ENCODE data around the gene SCLT1. TPM values are rescaled to one million over a fixed set of nuclear protein-coding genes. Genes with fewer than 3 reads are reported as not detected.

SCLT1 gene
- total and polyA plus RNA-seq, 2 donors (not counting 1 experiment from before 2014, with no cell fraction given): 3.5 to 27.2 TPM

- Histone ChIP-seq H3K9me3 (ENCODE audit: control extremely low read depth in 1 of 3, control insufficient read depth in 2 of 3, insufficient read depth in 1 of 3, low read length in 2 of 3) (peaks cover 0 to 5% (median 0%) of the 10 kb centered on the region in 3 donors), H2AFZ (ENCODE audit: insufficient read depth, low read depth, low read length, poor library complexity, severe bottlenecking) (no peak overlapping the region), H3K27ac (ENCODE audit: low read length in 2 of 2) (no peak overlapping the region), H3K4me1 (ENCODE audit: control insufficient read depth in 2 of 2, insufficient read depth in 2 of 2, low read length in 2 of 2) (no peaks in the 10 kb centered on the region), H3K27me3 (replicated peaks in 1 of 4; ENCODE audit: control extremely low read depth in 1 of 4, control insufficient read depth in 3 of 4, insufficient read depth in 4 of 4, low read length in 3 of 4) (no peaks in the 10 kb centered on the region), H3K36me3 (replicated peaks in 1 of 2; ENCODE audit: control extremely low read depth in 1 of 2, control insufficient read depth in 1 of 2, extremely low read depth in 1 of 2, insufficient read depth in 2 of 2, low read length in 1 of 2) (peaks cover 3 to 11% of the 10 kb centered on the region in 2 experiments), H4K20me1 (ENCODE audit: control insufficient read depth, insufficient read depth, low read length, poor library complexity, severe bottlenecking) (no peaks in the 10 kb centered on the region), H3K9ac (ENCODE audit: low read length) (no peak overlapping the region), H3K79me2 (ENCODE audit: control insufficient read depth, insufficient read depth, low read length) (no peaks in the 10 kb centered on the region), H3K4me3 (ENCODE audit: control extremely low read depth in 1 of 5, extremely low read depth in 1 of 5, insufficient read depth in 1 of 5, low read depth in 2 of 5, low read length in 4 of 5) (no peak overlapping the region), H3K4me2 (replicated peaks; ENCODE audit: low read depth, low read length, poor library complexity, severe bottlenecking) (no peak overlapping the region)
- no peak overlapping the region for H3K27ac Mint-ChIP-seq
- POLR2A ChIA-PET: no interaction called here
- intact Hi-C loops (cut with micrococcal nuclease): no loop called here
- no peak overlapping the region for H3K4me3 Mint-ChIP-seq
- DNase-seq (no peak), ATAC-seq (ENCODE audit: low read depth) (no peak)
- CTCF ChIA-PET: no interaction called here
- WGBS (ENCODE audit: insufficient coverage): no CpG with 5 or more reads among the region's 2 CpGs
- no peak for TF ChIP-seq CTCF (IDR thresholded peaks at IDR 0.05)
- no peaks in the 10 kb centered on the region for H3K9me3 Mint-ChIP-seq (ENCODE audit: insufficient read depth)
- H3K4me1 Mint-ChIP-seq: no peaks in the 10 kb centered on the region
- H3K27me3 Mint-ChIP-seq: no peaks in the 10 kb centered on the region
These were observed 152.4 kb downstream of the SCLT1 start for GRCh38 chr4:128940971-128941370.

GRCh38 chr4:128930051-128930450 is 163.3 kb downstream of the SCLT1 start:
- intact Hi-C loops (cut with micrococcal nuclease): no loop called here
- Mint-ChIP-seq H3K27ac (no peak overlapping the region), H3K9me3 (ENCODE audit: insufficient read depth) (no peaks in the 10 kb centered on the region), H3K27me3 (no peaks in the 10 kb centered on the region), H3K4me1 (peaks cover 4% of the 10 kb centered on the region), H3K4me3 (no peak overlapping the region)
- Histone ChIP-seq H3K36me3 (replicated peaks in 1 of 2; ENCODE audit: control extremely low read depth in 1 of 2, control insufficient read depth in 1 of 2, extremely low read depth in 1 of 2, insufficient read depth in 2 of 2, low read length in 1 of 2) (peaks cover 0 to 6% of the 10 kb centered on the region in 2 experiments), H3K9ac (ENCODE audit: low read length) (no peak overlapping the region), H3K9me3 (ENCODE audit: control extremely low read depth in 1 of 3, control insufficient read depth in 2 of 3, insufficient read depth in 1 of 3, low read length in 2 of 3) (no peaks in the 10 kb centered on the region), H3K4me2 (replicated peaks; ENCODE audit: low read depth, low read length, poor library complexity, severe bottlenecking) (no peak overlapping the region), H3K4me1 (ENCODE audit: control insufficient read depth in 2 of 2, insufficient read depth in 2 of 2, low read length in 2 of 2) (no peaks in the 10 kb centered on the region), H4K20me1 (ENCODE audit: control insufficient read depth, insufficient read depth, low read length, poor library complexity, severe bottlenecking) (no peaks in the 10 kb centered on the region), H3K27ac (ENCODE audit: low read length in 2 of 2) (no peak overlapping the region), H2AFZ (ENCODE audit: insufficient read depth, low read depth, low read length, poor library complexity, severe bottlenecking) (no peak overlapping the region), H3K79me2 (ENCODE audit: control insufficient read depth, insufficient read depth, low read length) (no peaks in the 10 kb centered on the region), H3K4me3 (ENCODE audit: control extremely low read depth in 1 of 5, extremely low read depth in 1 of 5, insufficient read depth in 1 of 5, low read depth in 2 of 5, low read length in 4 of 5) (no peak overlapping the region), H3K27me3 (replicated peaks in 1 of 4; ENCODE audit: control extremely low read depth in 1 of 4, control insufficient read depth in 3 of 4, insufficient read depth in 4 of 4, low read length in 3 of 4) (no peaks in the 10 kb centered on the region)
- POLR2A ChIA-PET: no interaction called here
- TF ChIP-seq CTCF (IDR thresholded peaks at IDR 0.05) (no peak), EZH2 (IDR thresholded peaks at IDR 0.05; ENCODE audit: borderline replicate concordance, insufficient read depth, low read depth, low read length, poor library complexity, severe bottlenecking) (no peak)
- ATAC-seq (ENCODE audit: low read depth): no peak
- no peak for DNase-seq
- CTCF ChIA-PET: no interaction called here
- 100% methylated on average over 1 of the region's 3 CpGs for WGBS (ENCODE audit: insufficient coverage)

Data from B cell (primary cell).